ENCODE measurements around the gene EXOC4.

The EXOC4 gene

GRCh38 chr7:134104166-134104565 is 851.3 kb downstream of the EXOC4 start:
- no peak for DNase-seq (ENCODE audit: low read depth)
- no peak for TF ChIP-seq CTCF (IDR thresholded peaks at IDR 0.05; ENCODE audit: low read depth, low read length, missing control alignments)

GRCh38 chr7:134105841-134106240 is 853.0 kb downstream of the EXOC4 start:
- no peak for DNase-seq (ENCODE audit: low read depth)
- H3K4me3 ChIP-seq (ENCODE audit: low read depth, low read length) = no peak overlapping the region
- in situ Hi-C loops (cut with HindIII; ENCODE audit: low sequenced_read_pairs) = no loop called here
- no peak for TF ChIP-seq CTCF (IDR thresholded peaks at IDR 0.05; ENCODE audit: low read depth, low read length, missing control alignments)

More at GRCh38 chr7:134104166-134104565, 851.3 kb downstream of the EXOC4 start:
- no peak overlapping the region for H3K4me3 ChIP-seq (ENCODE audit: low read depth, low read length)
- in situ Hi-C loops (cut with HindIII; ENCODE audit: low sequenced_read_pairs) = no loop called here

DNA sequence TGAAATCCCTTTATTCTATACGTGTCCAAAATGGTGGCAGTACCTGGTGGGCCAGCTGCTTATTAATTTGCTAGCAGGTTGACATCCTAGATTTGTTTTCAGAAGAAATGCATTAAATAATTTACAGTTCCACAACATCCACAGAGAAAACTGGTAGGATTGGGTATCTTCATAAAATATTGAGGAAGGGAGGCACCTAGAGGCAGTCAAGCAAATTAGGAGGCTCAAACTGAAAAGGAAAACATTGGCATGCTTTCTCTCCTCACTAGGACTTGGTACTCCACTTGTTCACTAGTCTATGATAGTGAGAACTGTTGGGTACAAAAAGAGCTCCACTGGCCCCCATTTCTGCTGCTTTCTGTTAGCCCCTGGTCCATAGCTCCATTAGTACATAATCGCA is 855.9 kb downstream of the EXOC4 start:
- TF ChIP-seq CTCF (IDR thresholded peaks at IDR 0.05; ENCODE audit: low read depth, low read length, missing control alignments) = no peak
- no peak for DNase-seq (ENCODE audit: low read depth)
- H3K4me3 ChIP-seq (ENCODE audit: low read depth, low read length) = no peak overlapping the region
- in situ Hi-C loops (cut with HindIII; ENCODE audit: low sequenced_read_pairs) = no loop called here

DNA sequence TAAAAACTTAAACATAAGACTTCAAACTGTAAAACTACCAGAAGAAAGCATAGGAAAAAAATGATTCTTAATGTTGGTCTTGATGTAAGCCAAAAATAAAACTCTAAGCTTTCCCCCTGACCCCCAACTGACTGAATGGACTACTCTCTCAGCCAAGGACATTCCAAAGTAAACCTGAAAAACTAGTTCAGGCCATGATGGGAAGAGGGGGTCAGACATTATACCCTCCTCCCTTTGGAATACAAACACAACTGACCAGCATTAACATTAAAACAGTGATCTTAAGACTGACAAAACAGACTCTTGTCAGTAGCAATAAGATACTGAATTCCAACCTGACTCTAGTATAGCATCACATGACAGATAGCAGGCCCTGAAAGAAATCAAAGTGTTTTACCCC is 860.8 kb downstream of the EXOC4 start:
- in situ Hi-C loops (cut with HindIII; ENCODE audit: low sequenced_read_pairs) = no loop called here
- TF ChIP-seq CTCF (IDR thresholded peaks at IDR 0.05; ENCODE audit: low read depth, low read length, missing control alignments) = no peak
- no peak overlapping the region for H3K4me3 ChIP-seq (ENCODE audit: low read depth, low read length)
- DNase-seq (ENCODE audit: low read depth) = no peak

DNA sequence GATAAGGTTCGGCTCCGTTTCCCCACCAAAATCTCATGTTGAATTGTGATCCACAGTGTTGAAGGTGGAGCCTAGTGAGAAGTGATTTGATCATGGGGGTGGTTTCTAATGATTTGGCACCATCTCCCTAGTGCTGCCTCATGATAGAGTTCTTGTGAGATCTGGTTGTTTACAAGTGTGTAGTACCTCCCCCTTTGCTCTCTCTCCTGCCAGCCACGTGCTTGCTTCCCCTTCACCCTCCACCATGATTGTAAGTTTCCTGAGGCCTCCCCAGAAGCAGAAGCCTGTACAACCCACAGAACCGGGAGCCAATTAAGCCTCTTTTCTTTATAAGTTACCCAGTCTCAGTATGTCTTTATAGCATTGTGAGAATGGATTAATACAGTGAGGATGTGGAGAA is 862.1 kb downstream of the EXOC4 start:
- H3K4me3 ChIP-seq (ENCODE audit: low read depth, low read length) = no peak overlapping the region
- DNase-seq (ENCODE audit: low read depth) = no peak
- TF ChIP-seq CTCF (IDR thresholded peaks at IDR 0.05; ENCODE audit: low read depth, low read length, missing control alignments) = no peak
- in situ Hi-C loops (cut with HindIII; ENCODE audit: low sequenced_read_pairs) = no loop called here

Data from astrocyte of the cerebellum (primary cell).